Tibial nerve (tissue), 4 donors: ENCODE results near the gene CLEC10A. TPM values are rescaled to one million over a fixed set of nuclear protein-coding genes. Genes with fewer than 3 reads are reported as not detected.
A peak's percentile ranks its signal among the peaks of the same experiment; 100 is the strongest.

Source experiments
- DNase-seq, 2 donors: peaks; one replicate each; pipeline ENCODE4 v3.0.0-alpha.2; 2019; ENCODE audit warnings: low spot score in 2 of 2
- H3K27ac ChIP-seq, 4 donors: fragments of 200-600 bp; sonication (generic) in 3 of 4; one replicate each; pipeline ENCODE4 v1.5.1; 2017 to 2019; ENCODE audit warnings: mild to moderate bottlenecking in 1 of 4
- H3K27me3 ChIP-seq, 2 donors: fragments of 200-600 bp; sonication (generic) in 1 of 2; one replicate each; pipeline versions ENCODE4 v1.5.1 to v1.6.0; 2017 to 2019
- H3K36me3 ChIP-seq, 3 donors: fragments of 200-600 bp; sonication (generic); one replicate each; pipeline ENCODE4 v1.5.1; 2018 to 2019
- H3K4me1 ChIP-seq, 4 donors: fragments of 200-600 bp; sonication (generic) in 3 of 4; one replicate each; pipeline ENCODE4 v1.5.1; 2017 to 2019
- H3K4me3 ChIP-seq, 4 donors: fragments of 200-600 bp; sonication (generic) in 3 of 4; one replicate each; pipeline ENCODE4 v1.5.1; 2017 to 2019; ENCODE audit warnings: mild to moderate bottlenecking in 1 of 4, moderate library complexity in 1 of 4
- H3K9me3 ChIP-seq, 4 donors: fragments of 200-600 bp; sonication (generic) in 3 of 4; one replicate each; pipeline ENCODE4 v1.5.1; 2017 to 2019
- CTCF ChIP-seq, 5 experiments: fragments of 200-600 bp in 3 of 5; fragments of 450-650 bp in 2 of 5; sonication (generic) in 3 of 5; IDR thresholded peaks; one replicate each; pipeline ENCODE4 v1.5.1; 2016 to 2019; ENCODE audit warnings: antibody characterized with exemption in 5 of 5, mild to moderate bottlenecking in 3 of 5, moderate library complexity in 2 of 5
- EP300 ChIP-seq, 2 donors: sonication (generic); formaldehyde crosslinking; IDR thresholded peaks; one replicate each; pipeline ENCODE4 v1.6.1; 2017; ENCODE audit warnings: antibody characterized with exemption in 2 of 2, mild to moderate bottlenecking in 1 of 2
- POLR2A ChIP-seq, 2 donors: fragments of 450-650 bp; IDR thresholded peaks; one replicate each; pipeline ENCODE4 v1.6.1; 2017; ENCODE audit warnings: antibody characterized with exemption in 2 of 2, mild to moderate bottlenecking in 2 of 2, moderate library complexity in 2 of 2
- WGBS, 2 donors: methylation state at CpG; one replicate each; pipeline ENCODE4 v1.1.5; 2018; 5-methylcytosine and 5-hydroxymethylcytosine counted together
- total RNA-seq, 4 donors: library from RNA; depleted of rRNA; stranded (reverse); fragments of >200 nt; gene quantifications; one replicate each; pipeline ENCODE4 v1.1.0, GENCODE V29; 2016

The CLEC10A gene
- total RNA-seq, 4 donors from 2014 or later, result 2.2 to 19.8 (median 10.3) TPM

- H3K27ac ChIP-seq, result no peak overlapping the region
- H3K27me3 ChIP-seq, result no peaks in the 10 kb centered on the region
- no peaks in the 10 kb centered on the region for H3K9me3 ChIP-seq
- TF ChIP-seq POLR2A (IDR thresholded peaks at IDR 0.05), result no peak
- no peak for TF ChIP-seq EP300 (IDR thresholded peaks at IDR 0.05)
- TF ChIP-seq CTCF (IDR thresholded peaks at IDR 0.05), result no peak
- H3K36me3 ChIP-seq, result no peaks in the 10 kb centered on the region
- no peak for DNase-seq
- peak overlapping the region in 1 of 4 donors; percentile 3 for H3K4me3 ChIP-seq
- WGBS, 2 donors, result 74 to 77% methylated on average over 7 of the region's 7 CpGs
- H3K4me1 ChIP-seq, result peaks cover 0 to 11% (median 0%) of the 10 kb centered on the region in 4 donors
Measured at GRCh38 chr17:7077911-7078546, 2.0 kb downstream of the CLEC10A start.

- Histone ChIP-seq H3K27ac (no peak overlapping the region), H3K4me3 (no peak overlapping the region), H3K36me3 (no peaks in the 10 kb centered on the region), H3K27me3 (no peaks in the 10 kb centered on the region), H3K4me1 (peaks cover 0 to 2% (median 0%) of the 10 kb centered on the region in 4 donors), H3K9me3 (no peaks in the 10 kb centered on the region)
- no peak for TF ChIP-seq CTCF (IDR thresholded peaks at IDR 0.05)
- TF ChIP-seq POLR2A (IDR thresholded peaks at IDR 0.05), result no peak
- TF ChIP-seq EP300 (IDR thresholded peaks at IDR 0.05), result no peak
- 77 to 81% methylated on average over 14 of the region's 14 CpGs for WGBS, 2 donors
- DNase-seq, result no peak
Measured at GRCh38 chr17:7074931-7075330, 5.1 kb downstream of the CLEC10A start.

GRCh38 chr17:7072406-7072805 lies 7.6 kb downstream of the CLEC10A start:
- DNase-seq, result no peak
- Histone ChIP-seq H3K4me1 (no peaks in the 10 kb centered on the region), H3K27ac (no peak overlapping the region), H3K36me3 (peaks cover 0 to 6% (median 0%) of the 10 kb centered on the region in 3 donors), H3K27me3 (no peaks in the 10 kb centered on the region), H3K9me3 (peaks cover 0 to 17% (median 1%) of the 10 kb centered on the region in 4 donors), H3K4me3 (no peak overlapping the region)
- WGBS, 2 donors, result 87 to 95% methylated on average over 2 of the region's 2 CpGs
- TF ChIP-seq POLR2A (IDR thresholded peaks at IDR 0.05) (no peak), CTCF (IDR thresholded peaks at IDR 0.05) (no peak), EP300 (IDR thresholded peaks at IDR 0.05) (no peak)

GRCh38 chr17:7070712-7071111 lies 9.3 kb downstream of the CLEC10A start:
- no peaks in the 10 kb centered on the region for H3K4me1 ChIP-seq
- H3K4me3 ChIP-seq, result no peak overlapping the region
- H3K27ac ChIP-seq, result no peak overlapping the region
- peaks cover 0 to 18% (median 1%) of the 10 kb centered on the region in 4 donors for H3K9me3 ChIP-seq
- no peaks in the 10 kb centered on the region for H3K27me3 ChIP-seq
- H3K36me3 ChIP-seq, result peaks cover 0 to 6% (median 0%) of the 10 kb centered on the region in 3 donors
- TF ChIP-seq POLR2A (IDR thresholded peaks at IDR 0.05), result no peak
- no peak for TF ChIP-seq CTCF (IDR thresholded peaks at IDR 0.05)
- TF ChIP-seq EP300 (IDR thresholded peaks at IDR 0.05), result no peak
- no peak for DNase-seq
- 59 to 70% methylated on average over 2 to 3 of the region's 3 CpGs for WGBS, 2 donors

GRCh38 chr17:7068268-7068667 lies 11.8 kb downstream of the CLEC10A start:
- no peak overlapping the region for H3K27ac ChIP-seq
- DNase-seq, result no peak
- no peak overlapping the region for H3K4me3 ChIP-seq
- peaks cover 0 to 18% (median 1%) of the 10 kb centered on the region in 4 donors for H3K9me3 ChIP-seq
- 23 to 38% methylated on average over 1 of the region's 1 CpG for WGBS, 2 donors
- H3K4me1 ChIP-seq, result no peaks in the 10 kb centered on the region
- no peaks in the 10 kb centered on the region for H3K27me3 ChIP-seq
- H3K36me3 ChIP-seq, result peaks cover 0 to 6% (median 0%) of the 10 kb centered on the region in 3 donors
- TF ChIP-seq POLR2A (IDR thresholded peaks at IDR 0.05) (no peak), CTCF (IDR thresholded peaks at IDR 0.05) (no peak), EP300 (IDR thresholded peaks at IDR 0.05) (no peak)
